GM04504 (cell line): ENCODE data around the gene SGCG.
"Not testable (repeated sequence)": the region's sequence is repeated elsewhere in the genome, so short reads cannot be mapped to it uniquely, and the experiment has no call there.

Source experiments
- DNase-seq: peaks from one replicate; pipeline ENCODE4 v3.0.0-alpha.2; 2012; ENCODE audit warnings: low read depth

Gene SGCG, protein sequence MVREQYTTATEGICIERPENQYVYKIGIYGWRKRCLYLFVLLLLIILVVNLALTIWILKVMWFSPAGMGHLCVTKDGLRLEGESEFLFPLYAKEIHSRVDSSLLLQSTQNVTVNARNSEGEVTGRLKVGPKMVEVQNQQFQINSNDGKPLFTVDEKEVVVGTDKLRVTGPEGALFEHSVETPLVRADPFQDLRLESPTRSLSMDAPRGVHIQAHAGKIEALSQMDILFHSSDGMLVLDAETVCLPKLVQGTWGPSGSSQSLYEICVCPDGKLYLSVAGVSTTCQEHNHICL

DNA sequence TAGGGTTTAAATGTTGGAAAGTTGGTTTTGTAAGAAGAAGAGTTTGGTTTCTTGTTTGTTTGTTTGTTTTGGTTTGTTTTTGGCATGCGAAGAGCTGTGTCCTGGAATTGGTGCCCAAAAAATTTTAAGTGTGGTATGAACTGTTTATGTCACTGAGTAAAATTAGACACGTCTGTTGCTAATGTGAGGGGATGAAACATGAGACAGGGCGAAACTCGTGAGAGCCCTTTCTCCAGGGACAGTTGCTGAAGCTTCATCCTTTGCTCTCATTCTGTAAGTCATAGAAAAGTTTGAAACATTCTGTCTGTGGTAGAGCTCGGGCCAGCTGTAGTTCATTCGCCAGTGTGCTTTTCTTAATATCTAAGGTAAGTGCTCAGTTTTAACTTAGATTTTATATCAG, at the start of gene SGCG:
SGCG (plus strand) TSS at position 269 of the 400 bp plus-strand sequence. CDS start 22,716 bp downstream, outside the sequence.
- DNase-seq = no peak

DNA sequence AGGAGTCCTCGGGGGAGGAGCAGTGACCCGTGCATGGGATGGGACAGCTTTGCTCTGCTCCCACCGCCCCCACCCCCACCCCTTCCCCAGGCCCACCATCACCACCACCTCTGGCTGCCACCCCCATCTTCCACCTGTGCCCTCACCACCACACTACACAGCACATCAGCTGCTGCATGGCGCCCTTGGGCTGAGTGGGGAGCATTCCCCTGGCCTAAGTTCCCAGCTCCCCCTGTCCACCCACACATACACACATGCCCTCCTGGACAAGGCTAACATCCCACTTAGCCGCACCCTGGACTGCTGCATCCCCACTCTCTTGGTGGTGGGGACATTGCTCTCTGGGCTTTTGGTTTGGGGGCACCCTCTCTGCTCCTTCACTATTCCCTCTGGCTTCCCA, 46.2 kb upstream of the SGCG start:
- DNase-seq = no peak

DNA sequence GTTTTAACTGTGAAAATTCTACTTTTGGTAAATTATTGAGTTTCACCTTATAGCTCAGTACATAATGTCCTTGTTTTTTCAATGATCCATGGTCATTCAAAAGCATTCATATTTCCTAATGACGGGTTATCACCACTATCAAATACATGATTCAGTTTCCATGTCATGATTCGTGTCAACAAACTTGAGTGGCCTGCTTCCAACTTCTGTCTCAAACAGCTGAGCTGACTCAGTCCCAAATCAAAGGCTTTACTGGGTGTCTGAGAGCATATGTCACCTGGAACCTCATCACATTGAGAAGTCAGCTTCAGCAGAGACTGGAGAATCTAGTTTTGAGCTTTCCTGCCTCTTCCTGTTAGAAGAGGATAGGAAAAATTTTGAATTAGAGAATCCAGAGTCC, 40.3 kb upstream of the SGCG start:
- no peak for DNase-seq

DNA sequence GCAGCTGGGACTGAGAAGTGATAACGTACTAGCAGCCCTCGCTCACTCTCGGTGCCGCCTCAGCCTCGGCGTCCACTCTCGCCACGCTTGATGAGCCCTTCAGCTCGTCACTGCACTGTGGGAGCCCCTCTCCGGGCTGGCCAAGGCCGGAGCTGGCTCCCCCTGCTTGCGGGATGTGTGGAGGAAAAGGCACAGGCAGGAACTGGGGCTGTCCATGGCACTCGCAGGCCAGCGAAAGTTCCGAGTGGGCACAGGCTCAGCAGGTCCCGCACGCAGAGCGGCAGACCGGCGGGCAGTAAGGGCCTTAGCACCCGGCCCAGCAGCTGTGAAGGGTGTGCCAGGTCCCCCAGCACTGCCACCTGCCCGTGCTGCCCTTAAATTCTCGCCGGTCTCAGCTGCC, 38.8 kb upstream of the SGCG start:
- DNase-seq = no peak

DNA sequence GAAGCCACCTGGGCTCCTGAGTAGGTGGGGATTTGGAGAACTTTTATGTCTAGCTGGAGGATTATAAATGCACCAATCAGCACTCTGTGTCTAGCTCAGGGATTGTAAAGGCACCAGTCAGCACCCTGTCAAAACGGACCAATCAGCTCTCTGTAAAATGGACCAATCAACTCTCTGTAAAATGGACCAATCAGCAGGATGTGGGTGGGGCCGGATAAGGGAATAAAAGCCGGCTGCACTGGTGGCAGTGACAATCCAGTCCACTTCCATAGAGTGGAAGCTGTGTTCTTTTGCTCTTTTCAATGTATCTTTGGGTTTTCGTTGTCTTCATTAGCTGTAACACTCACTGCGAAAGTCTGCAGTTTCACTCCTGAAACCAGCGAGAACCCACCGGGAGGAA, 38.2 kb upstream of the SGCG start:
- DNase-seq = not testable (repeated sequence)

DNA sequence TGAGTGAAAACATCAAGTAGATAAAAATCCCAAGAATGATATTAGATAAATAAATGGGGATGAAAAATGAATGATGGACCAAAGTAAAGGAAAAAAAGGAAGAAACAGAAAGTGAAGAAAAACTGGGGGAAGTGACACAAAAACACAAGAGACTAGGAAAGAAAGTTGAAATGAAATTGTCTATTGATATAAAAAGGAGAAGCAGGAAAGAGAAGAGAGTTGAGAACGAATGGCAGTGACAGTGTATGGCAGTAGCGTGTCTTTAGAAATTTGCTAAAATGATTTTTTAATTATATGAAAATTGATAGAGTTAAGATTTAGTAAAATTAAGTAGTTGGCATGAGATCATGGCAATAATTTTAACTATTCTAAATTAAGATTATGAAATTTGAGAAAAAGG, 36.3 kb upstream of the SGCG start:
- DNase-seq = no peak

DNA sequence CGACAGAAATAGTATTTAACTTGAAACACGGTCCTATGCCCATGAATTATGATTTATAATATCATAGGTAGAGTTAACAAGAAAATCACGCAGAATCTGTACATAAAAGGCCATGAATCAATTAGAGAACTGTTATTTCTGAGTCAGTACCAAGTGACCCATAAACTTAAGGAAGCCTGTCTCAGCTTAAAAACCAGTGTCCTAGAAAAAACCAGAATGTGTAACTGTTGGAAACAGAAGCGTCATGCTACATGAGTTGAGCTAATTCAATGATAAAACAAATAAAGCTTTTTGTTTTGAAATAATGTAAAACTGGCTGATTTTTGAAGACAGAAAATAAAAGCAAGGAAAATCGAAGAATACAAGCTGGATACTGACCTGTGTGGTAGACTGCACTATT, 34.8 kb upstream of the SGCG start:
- no peak for DNase-seq

DNA sequence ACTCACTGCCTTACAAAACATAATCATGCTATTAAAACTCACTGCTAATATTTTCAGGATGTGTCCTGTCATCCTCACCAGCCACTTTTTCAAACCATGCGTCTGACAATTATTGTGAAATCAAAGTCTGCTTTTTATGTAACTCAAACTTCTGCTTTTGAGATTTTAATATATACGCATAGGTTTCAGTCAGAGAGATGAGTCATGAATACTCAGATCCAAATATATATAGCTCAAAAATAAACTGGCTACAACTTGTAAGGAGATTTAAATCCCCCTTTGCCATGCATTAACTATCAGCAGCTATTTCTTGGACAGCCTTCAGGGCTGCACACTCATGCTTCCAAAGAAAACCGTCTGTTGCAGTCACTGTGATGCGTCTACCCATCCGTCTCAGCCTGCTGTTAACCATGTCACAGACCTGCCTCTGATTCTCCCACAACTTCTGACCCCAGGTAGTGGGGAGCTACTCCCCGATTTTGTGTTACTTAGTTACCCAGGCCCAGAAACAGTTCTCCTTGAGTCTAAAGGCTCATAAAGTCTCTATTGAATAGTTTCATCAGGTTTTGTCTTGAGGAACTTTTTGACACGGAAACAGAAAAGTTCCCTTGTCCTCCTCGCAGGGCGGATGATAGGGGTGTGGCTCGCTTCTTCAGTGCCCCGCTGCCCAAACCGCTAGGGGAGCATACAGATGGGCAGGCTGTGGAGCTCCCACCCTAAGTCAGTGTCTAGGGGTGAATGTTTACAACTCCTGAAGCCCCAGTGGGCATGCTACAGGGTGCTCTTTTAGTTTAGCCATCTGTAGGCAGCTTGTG, 33.8 kb upstream of the SGCG start:
- DNase-seq = no peak

DNA sequence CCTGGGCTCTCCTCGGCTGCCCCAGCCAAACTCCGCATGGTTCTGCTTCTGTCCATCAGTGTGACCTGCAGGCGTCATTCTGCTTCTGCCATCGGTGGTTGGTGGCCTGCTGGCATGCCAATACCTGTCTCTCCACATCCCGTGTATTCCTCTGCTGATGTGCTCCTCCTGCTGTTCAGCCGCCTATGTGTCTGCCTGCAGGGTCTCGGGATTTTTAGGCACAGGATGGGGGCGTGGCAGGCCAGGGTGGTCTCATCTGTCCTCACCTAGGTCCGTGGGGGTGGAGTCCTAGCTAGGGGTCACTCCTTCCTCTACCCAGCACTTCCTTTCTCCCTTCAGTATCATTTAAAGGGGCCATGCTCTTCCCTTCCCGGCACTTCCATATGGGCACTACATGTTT, 33.0 kb upstream of the SGCG start:
- no peak for DNase-seq

DNA sequence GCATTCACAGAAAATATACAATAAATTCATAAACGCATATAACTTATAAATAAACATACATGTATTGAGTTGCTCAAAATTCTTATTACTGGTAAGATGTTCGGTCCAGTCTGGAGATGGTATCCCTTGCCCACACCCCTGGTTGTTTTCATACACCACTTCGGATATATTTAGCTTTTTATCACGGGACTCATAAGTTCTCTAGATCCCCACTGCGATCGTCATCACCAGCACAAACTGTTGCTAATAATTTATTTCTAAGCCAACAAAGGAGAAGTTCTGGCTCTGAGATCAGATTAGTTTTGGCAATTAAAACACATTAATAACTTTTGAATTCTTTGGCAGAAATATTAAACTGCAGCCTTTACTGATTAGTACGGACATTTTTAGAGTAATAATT, 23.0 kb upstream of the SGCG start:
- no peak for DNase-seq

DNA sequence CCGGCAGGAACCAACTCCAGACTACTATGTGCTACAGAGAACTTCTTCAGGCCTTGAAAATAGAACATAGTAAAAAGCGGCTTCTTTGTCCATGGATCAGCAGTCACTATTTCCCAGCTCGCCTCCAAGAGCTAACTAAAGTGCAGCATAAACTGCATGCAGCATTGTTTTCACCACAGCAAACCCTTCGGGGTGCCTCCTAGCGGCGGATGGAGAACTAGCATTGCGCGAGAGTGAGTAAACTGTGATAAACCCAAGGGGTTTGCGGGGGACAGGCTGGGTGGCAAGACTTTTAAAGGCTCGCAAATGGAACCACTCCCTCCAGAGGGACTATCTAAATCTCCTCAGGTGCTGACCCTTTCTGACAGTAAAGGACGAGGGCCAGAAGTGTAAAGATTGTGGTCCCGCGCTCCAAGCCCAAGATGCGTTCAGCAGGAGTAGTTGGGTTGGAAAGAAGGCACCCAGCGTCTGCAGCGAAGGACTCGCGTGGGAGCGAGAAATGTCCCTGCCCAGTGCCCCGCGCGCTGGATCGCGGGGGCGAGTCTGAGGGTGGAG, 21.5 kb upstream of the SGCG start:
- DNase-seq = no peak

DNA sequence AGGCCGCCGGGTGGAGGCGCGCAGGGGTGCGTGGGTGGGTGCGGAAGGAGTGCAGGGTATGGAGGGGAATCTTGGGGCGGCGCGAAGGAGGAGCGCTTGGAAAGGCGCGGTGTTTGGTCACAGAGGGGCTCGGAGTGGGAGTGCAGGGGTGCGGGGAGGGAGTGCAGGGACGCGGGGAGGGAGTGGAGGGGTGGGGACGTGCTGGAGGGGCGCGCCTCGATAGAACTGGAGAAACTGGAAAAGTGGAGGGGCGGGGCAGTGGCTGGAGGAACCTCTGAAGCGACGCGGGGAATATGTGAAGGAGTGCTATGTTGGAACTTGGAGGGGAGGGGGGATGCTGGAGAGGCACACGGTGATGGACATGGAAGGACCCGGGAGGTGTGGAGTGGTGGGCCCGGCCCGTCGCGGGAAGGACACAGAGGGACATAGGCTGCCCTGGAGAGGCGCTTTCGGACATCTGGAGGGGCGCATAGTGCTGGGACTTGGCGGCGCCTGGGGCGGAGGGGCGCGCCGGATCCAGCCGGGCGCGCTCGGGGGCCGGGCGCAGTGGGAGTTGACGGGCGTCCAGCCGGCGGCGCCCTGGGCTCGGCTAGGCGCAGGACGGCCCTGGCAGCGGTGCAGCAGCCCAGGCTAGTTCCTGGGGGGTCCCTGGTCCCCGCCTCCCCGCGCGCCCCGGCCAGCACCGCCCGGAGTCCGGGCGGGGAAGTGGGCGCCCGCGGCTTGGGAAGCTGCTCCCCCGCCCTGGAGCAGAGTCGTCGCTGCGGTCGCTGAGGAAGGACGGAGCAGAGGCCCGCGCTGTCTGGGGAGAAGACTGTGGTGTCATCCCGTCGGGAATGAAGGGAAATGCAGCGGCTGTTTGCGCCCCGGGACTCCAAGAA, 20.8 kb upstream of the SGCG start:
- no peak for DNase-seq

DNA sequence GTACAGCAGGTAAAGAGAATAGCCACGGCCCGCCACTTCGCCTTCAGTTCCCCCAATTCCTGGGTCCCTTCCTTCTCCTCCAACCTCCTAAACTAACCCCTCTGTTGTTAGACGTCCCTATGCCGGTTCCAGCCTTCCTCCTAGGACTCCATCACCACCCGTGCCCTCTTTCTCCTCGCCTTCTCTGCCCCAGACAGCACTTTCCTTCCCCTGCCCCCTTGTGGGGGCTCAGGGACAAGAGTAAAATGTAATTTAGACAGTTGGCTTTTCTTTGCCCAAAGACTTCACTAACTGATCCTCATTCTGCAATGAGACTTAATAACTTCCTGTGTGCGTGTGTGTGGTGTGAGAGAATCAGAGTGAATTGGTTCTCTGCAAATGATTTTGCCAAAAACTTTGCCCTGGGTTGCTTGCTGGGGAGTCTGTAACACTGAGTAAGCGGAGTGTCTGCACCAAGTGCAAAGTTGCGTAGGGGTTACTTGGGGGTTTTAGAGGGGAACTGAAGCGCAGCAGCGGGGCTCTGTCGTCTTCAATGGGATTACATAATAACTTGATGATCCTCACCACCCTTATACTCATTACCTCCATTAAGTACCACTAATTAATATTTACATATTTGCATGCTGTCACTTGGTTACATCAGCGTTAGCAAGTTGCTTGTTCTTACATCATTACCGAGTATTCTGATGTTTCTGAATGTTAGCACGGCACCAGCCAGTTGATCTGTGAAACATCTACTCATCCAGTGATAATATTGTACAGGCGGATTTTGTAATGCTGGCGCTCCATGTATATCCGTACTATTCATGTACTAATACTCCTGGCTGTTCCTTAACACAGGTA, 19.9 kb upstream of the SGCG start:
- no peak for DNase-seq

DNA sequence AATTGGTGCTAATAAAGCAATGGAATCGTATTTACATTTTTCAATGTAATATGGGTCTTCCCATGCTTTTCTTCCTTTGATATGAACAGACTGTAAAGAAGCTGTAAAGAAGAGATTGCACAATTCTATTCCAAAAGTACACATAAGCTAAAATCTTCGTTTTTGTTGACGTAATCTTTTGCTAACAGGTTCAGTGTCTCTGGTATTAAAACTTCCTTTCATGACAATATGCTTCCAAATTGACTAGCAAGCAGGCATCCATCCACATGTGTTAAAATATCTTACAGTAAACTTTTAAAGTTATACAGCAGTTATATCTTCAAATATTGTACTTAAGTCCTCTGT, 19.3 kb upstream of the SGCG start:
- DNase-seq = no peak

DNA sequence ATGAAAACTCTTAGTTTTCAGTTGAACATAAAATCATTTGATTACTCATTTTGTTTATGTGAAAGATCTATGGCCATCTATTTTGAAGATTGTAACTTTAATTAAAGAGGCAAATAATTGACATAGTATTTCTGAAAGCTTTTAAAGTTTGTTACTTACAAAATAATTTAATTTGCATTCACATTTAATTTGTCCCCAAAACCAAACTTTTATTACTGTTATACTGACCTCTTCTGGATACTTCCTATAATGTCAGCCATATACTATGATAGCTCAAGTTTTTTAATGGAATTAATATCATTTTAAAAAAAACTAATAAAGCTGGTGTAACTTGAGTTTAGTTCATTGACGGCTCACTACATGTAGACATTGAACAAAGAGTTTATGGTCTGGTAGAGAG, 4.9 kb upstream of the SGCG start:
- DNase-seq = no peak

DNA sequence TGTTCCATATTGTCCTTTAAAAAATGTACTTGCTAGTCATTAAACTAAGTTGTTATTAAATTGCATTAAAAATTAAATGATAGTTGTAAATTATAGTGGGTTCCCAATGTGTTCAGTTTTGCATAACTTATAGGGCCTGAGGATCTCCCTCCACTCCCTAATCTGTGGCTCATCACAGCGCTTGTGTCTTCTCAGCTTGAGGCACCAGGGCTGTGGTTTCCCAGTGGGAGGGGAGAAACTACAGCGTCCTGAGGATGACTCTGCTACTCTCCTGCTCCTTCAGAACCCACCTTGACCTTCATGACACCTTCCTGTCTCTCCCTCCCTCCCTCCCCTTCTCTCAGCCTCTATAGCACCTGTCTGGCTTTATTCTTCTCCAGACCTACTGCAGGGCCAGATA, 1.4 kb downstream of the SGCG start:
- DNase-seq = no peak

DNA sequence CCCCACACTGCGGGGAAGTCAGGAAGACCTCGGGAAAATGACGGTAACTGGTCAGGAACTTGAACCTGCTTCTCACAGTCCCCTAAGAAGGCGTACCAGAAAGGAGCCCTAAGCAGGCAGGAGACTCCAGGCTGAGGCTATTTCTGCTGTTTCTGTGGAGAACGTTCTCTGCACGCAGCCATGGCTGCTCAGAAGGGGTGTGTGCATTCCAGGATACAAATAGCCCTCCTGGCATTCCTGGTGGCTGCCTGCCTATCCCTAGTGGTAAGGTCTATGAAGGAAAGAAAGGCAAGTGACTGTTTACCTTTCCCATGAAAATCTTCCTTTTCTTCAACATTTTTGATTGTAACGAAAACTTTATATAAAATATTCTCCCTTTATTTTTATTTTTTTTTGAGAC, 2.5 kb downstream of the SGCG start:
- DNase-seq = no peak

DNA sequence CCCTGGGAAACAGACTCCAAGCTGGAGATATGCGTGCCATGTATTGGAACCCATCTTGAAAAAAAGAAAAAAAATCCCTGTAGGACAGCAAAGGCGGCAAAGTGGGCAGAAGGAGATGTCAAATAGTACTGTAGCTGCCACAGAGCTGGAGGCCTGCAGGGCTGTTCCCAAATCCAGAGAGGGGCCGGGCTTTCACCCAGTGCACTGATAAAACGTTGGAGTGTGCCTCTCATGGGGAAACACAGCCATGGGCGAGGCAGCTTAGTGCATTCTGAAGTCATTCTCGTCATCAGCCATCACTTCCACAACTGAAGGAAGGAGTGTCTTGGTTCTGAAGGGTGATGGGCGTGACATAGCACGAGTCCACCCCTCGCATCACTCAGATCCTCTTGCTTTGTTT, 4.8 kb downstream of the SGCG start:
- DNase-seq = no peak

DNA sequence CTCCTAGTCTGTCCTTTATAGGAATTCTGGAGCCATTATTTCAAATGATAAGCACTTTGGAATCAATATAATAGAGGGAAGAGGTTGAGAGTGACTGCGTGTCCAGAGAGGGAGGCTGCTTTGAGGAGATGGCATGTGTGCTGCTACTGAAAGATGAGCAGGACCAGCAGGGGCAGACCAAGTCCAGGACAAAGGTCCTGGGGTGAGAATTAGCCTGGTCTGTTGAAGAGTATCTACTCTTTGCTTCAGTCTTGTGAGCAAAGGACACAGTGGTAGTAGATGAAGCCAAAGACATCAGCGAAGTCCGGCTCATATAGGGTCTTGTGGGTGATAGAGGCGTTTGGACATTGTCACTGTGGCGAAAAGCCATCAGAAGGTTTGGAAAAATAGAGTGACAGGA, 21.1 kb downstream of the SGCG start:
- no peak for DNase-seq

DNA sequence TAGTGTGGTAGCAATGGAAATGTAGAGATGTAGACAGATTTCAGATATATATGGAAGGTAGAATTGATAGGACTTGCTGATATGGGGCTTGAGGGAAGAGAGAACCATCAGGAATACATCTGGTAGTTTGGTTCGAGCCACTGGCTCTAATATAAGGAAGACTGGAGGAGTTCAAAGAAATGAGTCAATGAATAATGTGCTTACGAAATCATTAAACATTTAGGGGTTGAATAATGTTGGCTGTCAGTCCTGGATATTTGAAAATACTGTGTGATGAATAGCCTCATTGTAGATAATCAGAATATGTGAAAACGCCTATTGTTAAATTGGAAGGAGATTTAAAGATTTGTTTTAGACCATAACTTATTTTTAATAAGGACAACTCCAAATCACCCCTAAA, 21.6 kb downstream of the SGCG start:
- DNase-seq = peak; percentile 14

DNA sequence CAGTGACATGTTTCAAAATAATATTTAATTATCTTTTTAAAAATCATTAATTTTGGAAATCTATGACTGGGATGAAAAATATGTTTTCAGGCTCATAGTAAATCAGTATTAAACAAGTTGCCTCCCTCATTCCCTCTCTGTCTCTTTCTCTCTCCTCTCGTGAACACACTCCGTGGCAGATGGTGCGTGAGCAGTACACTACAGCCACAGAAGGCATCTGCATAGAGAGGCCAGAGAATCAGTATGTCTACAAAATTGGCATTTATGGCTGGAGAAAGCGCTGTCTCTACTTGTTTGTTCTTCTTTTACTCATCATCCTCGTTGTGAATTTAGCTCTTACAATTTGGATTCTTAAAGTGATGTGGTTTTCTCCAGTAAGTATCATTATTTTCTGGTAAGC, 22.7 kb downstream of the SGCG start:
- DNase-seq = no peak

DNA sequence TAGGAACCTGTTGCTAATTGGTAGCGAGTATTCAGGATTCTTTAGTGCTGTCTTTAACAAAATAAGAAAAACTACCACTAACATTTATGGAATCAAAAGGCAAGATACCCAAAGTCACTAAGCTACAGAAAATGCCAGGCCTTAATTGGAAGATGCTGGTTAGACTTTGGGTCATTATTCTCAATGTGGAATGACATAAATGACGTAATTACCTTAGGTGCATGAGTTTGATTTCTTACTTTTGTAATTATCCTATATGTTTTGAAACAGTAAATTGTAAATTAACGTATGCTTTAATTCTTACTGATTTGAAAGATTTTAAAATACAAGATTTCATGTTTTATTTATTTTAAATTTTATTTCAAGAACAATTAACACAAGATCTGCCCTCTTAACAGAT, 25.0 kb downstream of the SGCG start:
- DNase-seq = no peak
